HG03354 (cell line): ENCODE data around the gene SETD1B.

Experiments
- ATAC-seq: cut with Tn5 transposase; IDR thresholded peaks from one replicate; pipeline ENCODE4 v1.9.1; 2021; ENCODE audit warnings: mild to moderate bottlenecking; ENCODE audit not compliant: unreplicated experiment, poor library complexity, severe bottlenecking

The SETD1B gene

DNA sequence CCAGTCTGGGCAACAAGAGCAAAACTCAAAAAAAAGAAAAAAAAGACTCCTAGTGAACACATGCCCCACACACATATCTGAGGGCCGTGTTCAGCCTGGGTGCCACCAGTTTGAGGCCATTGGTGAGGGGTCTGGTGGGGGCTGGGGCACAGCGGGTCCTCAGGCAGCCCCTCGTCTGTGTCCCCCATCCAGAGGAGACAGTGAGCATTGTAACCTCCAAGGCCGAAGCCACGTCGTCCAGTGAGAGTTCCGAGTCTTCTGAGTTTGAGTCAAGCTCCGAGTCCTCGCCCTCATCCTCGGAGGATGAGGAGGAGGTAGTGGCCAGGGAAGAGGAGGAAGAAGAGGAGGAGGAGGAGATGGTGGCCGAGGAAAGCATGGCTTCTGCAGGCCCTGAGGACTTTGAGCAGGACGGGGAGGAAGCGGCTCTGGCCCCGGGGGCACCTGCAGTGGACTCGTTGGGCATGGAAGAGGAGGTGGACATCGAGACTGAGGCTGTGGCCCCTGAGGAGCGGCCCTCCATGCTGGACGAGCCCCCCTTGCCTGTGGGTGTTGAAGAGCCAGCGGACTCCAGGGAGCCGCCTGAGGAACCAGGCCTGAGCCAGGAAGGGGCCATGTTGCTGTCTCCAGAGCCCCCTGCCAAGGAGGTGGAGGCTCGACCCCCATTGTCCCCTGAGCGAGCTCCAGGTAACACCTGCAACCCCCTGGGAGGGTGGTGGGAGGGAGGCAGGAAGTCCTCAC lies 15.6 kb downstream of the SETD1B start:
- ATAC-seq = no peak

DNA sequence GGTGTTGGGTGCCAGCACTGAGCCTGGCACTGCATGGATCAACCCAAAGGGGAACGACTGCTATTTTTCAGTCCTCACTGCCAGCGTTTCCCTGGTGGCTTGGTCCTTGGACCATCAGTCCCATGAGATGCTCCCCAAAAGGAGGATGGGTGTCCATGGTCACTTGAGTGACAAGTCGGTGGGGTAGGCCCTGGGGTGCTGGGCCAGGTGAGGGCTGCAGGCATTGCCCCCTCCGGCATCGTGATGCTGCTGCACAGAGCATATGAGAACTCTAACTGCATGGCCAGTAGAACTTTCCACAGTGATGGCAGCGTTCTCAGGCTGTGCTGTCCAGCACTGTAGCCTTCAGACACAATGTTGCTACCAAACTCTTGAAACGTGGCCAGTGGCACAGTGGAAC lies 16.2 kb downstream of the SETD1B start:
- no peak for ATAC-seq

DNA sequence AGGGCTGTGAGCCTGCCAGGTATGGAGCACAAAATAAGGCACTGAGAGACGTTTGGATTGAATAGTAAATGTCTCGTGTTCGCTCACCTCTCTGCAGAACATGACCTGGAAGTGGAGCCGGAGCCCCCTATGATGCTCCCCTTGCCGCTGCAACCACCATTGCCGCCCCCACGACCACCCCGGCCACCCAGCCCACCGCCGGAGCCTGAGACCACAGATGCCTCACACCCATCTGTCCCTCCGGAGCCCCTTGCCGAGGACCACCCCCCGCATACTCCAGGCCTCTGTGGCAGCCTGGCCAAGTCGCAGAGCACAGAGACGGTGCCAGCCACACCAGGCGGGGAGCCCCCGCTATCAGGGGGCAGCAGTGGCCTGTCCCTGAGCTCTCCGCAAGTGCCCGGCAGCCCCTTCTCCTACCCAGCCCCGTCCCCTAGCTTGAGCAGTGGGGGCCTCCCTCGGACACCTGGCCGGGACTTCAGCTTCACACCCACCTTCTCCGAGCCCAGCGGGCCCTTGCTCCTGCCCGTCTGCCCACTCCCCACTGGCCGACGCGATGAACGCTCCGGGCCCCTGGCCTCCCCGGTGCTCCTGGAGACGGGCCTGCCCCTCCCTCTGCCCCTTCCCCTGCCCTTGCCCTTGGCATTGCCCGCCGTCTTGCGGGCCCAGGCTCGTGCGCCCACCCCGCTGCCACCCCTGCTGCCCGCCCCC lies 18.7 kb downstream of the SETD1B start:
- ATAC-seq = no peak

DNA sequence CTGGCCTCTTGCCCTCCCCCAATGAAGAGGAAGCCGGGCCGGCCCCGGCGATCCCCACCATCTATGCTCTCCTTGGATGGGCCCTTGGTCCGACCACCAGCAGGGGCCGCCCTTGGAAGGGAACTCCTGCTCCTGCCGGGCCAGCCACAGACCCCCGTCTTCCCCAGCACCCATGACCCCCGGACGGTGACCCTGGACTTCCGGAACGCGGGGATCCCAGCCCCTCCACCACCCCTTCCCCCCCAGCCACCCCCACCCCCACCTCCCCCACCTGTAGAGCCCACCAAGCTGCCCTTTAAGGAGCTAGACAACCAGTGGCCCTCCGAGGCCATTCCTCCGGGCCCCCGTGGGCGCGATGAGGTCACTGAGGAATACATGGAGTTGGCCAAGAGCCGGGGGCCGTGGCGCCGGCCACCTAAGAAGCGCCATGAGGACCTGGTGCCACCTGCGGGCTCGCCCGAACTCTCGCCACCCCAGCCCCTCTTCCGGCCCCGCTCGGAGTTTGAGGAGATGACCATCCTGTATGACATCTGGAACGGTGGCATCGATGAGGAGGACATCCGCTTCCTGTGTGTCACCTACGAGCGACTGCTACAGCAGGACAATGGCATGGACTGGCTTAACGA lies 19.4 kb downstream of the SETD1B start:
- no peak for ATAC-seq

DNA sequence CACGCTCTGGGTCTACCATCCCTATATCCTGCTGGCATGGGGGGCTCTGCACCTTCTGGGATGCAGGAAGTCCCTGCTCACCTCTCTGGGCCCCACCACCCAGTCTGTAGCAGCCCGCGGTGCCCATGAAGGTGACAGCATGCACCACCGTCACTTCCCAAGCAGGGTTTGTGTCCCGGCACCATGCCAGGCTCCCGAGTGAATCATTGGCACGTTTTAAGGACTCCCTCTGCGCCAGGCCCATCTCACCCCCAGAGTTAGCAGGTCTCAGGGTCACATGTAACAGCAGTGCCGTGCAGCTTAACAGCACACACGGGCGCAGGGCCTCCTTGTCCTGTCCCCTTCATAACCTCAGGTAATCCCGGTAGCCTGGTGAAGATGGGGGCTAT lies 19.9 kb downstream of the SETD1B start:
- no peak for ATAC-seq

DNA sequence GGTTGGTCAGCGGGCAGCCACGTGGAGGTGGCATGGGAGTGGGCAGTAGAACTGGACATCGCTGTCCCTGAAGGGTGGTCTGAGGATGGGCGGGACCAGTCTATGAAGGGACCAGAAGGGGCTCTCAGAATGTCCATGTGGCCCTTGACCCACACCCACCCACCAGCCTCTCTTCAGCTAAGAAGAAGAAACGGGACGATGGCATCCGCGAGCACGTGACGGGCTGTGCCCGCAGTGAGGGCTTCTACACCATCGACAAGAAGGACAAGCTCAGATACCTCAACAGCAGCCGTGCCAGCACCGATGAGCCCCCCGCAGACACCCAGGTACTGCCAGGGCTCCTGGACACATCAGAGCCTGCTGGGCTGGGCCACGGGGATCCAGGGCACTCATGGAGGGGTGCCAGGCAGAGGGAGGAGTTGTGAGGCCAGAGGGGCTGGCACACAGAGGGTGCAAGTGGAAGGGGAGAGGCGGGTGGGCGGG lies 21.3 kb downstream of the SETD1B start:
- no peak for ATAC-seq

DNA sequence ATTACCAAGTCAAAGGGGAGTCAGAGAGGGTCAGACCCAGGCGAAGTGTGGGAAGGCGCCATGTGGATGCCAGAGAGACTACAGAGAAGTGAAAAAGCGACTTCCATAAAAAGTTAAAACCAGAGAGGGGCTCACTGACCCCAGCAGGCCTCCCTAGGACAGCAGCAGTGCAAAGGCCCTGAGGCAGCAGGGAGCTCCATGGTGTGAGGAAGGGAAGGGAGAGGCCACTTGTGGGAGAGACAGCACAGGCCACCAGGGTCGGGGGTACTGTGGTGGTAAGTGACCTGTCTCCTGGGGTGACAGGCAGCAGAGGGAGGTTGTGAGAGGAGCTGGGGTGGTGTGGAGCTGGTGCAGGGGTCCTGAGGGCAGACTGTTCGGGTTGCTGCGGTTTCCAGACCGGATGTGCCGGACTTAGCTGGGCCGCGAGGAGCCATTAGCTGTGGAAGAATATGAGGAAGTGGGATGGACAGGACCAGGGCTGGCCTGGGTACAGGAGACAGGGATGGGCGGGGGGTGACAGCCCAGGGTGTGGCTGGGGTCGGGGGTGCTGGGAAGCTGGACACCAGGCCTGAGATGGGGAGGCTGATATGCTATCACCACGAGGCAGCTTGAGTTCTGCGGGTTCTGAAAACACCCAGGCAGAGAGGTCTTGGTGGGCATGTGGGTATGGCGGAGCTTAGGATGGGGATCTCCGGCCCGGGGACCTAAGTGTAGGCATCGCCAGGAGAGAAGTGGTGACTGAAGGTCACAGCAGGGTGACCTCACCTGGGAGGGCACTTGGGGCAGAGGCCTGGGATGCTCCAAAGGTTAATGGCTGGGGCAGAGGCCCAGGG lies 22.7 kb downstream of the SETD1B start:
- no peak for ATAC-seq

DNA sequence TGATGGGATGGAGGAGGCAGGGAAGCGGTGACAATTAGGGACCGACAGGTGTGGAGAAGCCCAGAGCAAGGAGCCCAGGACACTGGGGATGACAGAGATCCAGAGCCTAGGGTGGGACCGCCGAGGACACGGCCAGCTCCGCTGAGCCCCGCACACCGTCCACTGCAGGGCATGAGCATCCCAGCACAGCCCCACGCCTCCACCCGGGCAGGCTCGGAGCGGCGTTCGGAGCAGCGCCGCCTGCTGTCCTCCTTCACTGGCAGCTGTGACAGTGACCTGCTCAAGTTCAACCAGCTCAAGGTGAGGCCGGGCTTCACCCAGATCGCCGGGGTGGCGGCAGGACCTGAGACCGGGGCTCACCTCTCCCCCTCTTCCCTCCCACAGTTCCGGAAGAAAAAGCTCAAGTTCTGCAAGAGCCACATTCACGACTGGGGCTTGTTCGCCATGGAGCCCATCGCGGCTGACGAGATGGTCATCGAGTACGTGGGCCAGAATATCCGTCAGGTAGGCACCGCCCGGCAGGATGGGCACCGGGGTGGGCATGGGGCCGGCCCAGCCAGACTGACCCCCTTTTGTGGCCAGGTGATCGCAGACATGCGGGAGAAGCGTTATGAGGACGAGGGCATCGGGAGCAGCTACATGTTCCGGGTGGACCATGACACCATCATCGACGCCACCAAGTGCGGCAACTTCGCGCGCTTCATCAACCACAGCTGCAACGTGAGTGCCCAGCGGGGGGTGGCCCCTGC lies 23.7 kb downstream of the SETD1B start:
- no peak for ATAC-seq

DNA sequence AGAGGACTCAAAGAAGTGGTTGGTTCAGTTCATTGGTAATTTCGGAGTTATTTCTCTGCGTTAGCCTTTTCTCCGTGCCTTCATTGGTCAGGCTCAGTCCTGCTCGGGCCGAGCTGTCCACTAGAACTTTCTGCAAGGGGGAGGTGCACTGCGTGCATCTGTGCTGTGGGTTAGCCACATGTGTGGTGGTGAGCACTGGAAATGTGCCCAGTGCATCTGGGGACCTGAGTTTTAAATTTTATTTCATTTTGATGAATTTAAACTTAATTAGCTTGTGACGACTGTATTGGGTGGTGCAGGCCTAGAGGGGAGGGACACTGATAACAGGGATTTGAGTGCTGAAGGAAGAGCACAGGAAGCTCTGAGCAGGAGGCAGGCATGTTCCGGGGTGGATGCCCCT lies 24.5 kb downstream of the SETD1B start:
- no peak for ATAC-seq

DNA sequence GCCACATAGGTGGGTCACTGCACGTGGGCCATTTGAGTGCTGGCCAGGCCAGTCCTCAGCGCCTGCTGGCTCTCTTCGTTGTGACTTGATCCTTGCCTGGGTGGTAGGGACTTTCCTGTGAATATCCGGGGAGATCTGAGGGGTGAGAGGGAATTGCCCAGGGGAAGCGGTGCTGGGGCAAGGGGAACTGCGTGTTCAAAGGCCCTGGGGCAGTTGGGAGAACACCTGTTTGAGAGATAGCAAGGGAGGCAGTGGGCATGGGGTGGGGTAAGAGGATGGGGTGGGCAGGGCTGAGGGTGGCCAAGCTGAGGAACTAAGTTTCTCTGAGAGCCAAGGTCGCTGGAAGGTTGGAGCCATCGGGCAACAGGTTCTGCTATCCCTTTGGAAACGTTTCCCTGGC lies 25.0 kb downstream of the SETD1B start:
- no peak for ATAC-seq

DNA sequence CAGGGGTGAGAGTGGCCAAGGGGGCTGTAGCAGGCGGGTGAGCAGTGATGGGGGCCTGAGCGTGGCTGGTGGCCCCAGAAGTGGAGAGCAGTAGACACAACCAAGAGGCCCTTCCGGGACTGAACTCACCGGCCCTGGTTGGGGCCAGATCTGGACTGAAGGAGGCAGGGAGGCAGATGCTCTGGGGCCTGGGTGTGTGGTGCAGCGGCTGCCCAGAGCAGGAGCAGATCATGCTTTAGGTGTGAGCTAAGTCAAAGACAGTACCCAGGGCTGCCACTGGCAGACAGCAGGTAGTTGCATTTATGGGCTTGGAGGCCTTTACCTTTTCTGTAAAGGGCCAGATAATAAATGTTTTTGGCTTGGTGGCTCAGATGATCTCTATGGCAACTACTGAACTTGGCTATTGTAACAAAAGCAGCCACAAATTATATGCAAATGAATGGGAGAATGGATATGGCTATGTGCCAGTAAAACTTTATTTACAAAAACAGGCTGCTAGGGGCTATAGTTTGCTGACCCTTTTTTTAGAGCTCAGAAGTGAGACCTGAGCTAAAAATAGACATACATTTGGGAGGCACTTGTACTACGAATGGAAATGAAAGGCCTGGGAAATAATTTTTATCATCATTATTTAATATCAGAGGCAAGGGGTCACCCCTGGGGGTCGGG lies 25.6 kb downstream of the SETD1B start:
- ATAC-seq = no peak

DNA sequence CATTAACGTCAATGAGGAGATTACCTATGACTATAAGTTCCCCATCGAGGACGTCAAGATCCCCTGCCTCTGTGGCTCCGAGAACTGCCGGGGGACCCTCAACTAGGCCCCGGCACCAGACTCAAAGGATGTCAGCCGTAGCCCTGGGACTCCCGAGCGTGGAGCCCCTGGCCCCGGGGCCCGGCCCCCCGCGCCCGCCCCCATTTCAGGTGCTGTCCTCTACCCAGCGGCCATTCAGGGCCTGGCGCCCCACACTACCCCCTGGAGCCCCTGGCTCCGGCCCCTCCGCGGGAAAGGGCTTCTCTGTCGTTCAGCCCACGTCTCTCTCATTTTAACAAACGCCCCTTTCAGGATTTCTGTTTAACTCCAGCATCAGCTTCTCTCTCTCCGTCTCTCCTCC lies 26.3 kb downstream of the SETD1B start:
- ATAC-seq = no peak

DNA sequence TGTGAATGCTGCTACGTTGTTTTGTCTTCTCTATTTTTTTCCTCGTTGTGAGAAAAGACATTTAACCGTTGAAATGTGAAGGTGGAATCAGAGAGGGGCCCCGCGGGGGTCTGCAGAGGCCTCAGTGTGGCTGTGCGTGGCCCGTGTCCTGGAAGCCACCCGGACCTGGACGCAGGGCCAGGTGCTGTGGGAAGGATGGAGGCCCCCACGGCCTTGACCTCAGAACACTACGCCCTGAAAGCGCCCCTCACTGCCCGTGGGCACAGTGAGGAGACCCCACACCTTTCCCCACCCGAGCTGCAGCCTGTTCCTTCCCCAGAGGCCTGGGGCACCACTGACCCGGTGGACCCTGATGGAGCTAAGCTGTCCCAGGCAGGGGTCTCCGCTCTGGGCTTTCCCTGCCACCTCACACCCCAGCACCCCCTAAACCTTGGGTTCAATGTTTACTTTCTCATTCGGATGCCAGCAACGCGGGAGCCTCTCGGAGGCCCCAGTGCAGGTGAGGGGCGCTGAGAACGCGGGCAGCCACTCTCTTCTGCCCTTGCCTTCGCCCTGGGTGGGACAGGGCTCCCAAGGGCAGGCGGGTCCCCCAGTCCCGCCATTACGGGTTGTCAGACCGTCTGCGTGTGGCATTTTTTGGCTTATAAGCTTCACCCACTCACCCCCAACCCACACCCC lies 26.9 kb downstream of the SETD1B start:
- ATAC-seq = no peak

DNA sequence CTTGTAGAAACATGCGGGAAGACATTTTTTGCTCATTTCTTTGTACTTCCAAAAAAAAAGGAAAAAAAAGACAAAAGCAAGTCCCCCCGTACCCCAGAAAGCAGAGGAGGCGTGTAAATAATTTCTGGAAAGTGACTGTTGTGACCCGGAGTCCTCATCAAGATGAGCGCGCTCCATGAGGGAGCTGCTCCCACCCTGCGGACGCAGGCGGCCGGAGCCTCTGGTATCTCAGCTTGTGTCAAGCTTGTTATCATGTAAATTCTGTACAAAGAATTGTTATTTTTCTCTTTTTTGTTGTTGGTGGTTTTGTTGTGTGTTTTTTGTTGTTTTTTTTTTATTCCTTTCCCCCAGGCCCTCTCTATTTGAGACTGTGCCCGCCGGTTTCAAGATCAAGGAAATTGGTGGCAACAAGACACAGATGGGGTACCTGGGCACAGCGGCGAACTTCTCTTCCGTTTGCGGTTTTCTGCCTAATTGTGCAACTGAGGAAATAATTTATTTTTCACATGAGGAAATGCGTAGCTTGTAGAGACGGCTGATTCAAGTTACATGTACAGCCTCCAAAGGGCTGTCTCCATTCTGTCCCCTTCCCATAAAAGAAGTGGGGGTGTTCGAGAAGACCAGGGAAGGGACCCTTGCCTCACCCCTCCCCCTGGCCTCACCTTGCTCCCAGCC lies 27.9 kb downstream of the SETD1B start:
- ATAC-seq = no peak

DNA sequence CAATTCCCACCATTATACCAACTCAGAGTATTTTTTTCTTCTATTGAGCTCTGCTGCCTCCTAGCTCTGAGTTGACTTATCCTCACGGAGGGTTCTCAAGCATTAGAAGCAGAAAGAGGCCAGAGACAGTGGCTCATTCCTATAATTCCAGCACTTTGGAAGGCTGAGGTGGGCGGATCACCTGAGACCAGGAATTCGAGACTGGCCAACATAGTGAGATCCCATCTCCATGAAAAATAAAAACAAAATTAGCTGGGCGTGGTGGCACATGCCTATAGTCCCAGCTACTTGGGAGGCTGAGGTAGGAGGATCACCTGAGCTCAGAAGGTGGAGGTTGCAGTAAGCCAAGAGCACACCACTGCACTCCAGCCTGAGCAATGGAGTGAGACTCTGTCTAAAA lies 33.9 kb downstream of the SETD1B start:
- no peak for ATAC-seq

DNA sequence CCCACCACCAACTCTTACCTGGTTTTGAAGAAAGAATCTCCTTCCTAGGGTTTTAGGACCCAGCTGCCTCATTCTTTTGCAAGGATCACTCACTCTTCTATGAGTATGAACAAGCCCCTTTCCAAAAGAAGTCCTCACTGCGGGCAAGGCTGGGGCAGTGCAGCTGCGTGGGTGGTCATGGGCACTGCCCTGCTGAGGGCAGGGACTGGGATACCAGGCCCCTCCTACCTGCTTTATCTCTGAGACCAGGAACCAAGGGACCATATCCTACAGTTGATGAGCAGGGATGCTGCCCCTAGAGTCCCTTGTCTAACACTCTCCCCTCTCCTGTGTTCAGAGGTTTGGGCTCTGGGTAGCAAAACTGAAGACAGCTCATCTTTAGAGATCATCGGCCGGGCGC lies 34.3 kb downstream of the SETD1B start:
- ATAC-seq = no peak

DNA sequence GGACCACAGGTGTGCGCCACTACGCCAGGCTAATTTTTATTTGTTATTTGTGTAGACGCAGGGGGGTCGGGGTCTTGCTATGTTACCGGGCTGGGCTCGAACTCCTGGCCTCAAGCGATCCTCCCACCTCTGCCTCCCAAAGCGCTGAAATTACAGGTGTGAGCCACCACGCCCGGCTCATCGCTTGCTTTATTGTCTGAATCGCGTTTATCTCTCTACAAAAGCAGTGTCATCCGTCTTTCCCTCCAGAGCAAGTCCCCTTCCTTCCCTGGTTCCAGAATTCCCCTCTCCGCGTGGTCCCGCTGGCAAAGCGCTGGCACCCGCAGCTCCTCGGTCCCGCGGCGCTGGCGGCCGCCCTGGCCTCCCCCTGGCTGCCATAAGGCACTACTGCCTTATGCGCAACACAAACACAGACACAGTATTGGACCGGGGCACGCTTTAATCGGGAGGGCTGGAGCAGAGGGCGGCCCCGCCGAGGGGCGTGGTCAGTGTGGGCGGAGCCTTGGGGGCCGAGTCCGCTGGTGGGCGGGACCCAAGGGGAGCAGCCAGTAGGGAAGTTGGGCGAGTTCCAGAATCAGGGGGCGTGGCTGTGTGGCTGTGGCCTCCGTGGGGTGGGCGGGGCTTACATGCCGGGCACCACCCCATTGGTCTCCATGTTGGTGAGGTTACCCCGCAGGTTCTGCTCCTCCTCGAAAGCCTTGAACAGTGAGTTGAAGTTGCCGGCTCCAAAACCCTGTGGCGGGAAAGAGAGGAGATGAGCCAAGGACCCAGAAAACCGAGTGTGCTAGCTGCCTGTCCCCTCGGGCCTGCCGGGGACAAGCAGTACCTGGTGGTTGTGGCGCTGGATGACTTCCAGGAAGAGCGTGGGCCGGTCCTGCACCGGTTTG lies 35.5 kb downstream of the SETD1B start:
- ATAC-seq = peak; percentile 95
